GM23338 (cell line): Measurements from ENCODE around the gene TRIM22. TPM values are rescaled to one million over a fixed set of nuclear protein-coding genes. Genes with fewer than 3 reads are reported as not detected.

Source experiments
- ETS1 ChIP-seq: IDR thresholded peaks from 2 replicates; pipeline ENCODE4 v1.6.1; 2016; ENCODE audit warnings: antibody characterized with exemption
- EZH2 ChIP-seq: fragments of 200-600 bp; sonication (generic); IDR thresholded peaks from one replicate; pipeline ENCODE4 v1.8.0; 2017; ENCODE audit warnings: antibody characterized with exemption, mild to moderate bottlenecking, low read depth; ENCODE audit not compliant: unreplicated experiment
- NANOG ChIP-seq: IDR thresholded peaks from 2 replicates; pipeline ENCODE4 v1.6.1; 2016; ENCODE audit warnings: antibody characterized with exemption, borderline replicate concordance
- POLR2AphosphoS5 ChIP-seq: IDR thresholded peaks from 2 replicates; pipeline ENCODE4 v1.6.1; 2016; ENCODE audit warnings: antibody characterized with exemption, low read depth
- REST ChIP-seq: IDR thresholded peaks from one replicate; pipeline ENCODE4 v1.6.1; 2018; ENCODE audit warnings: antibody characterized with exemption; ENCODE audit not compliant: unreplicated experiment
- STAT1 ChIP-seq: IDR thresholded peaks from one replicate; pipeline ENCODE4 v1.6.1; 2016; ENCODE audit warnings: antibody characterized with exemption; ENCODE audit not compliant: unreplicated experiment
- ZNF462 ChIP-seq: fragments of 250-450 bp; sonication (Bioruptor Pico); IDR thresholded peaks from 2 replicates; pipeline ENCODE4 v1.5.0; 2020; ENCODE audit warnings: mild to moderate bottlenecking, moderate library complexity
- polyA plus RNA-seq: library from polyadenylated mRNA; unstranded; fragments of >200 nt; fragmentation: Nextera tagmentation; extraction: Ambion mirVana; gene quantifications from 2 replicates; pipeline ENCODE4 v1.2.1, GENCODE V29; 2016
- total RNA-seq: library from RNA; depleted of rRNA; stranded (reverse); fragments of >200 nt; shearing (Covaris generic); gene quantifications from 2 replicates; pipeline ENCODE4 v1.2.3, GENCODE V29; 2014

The TRIM22 gene
- total and polyA plus RNA-seq, 2 experiments from 2014 or later = 23.9 to 41.1 TPM

- TF ChIP-seq ZNF462 (CRISPR knock-in tag) (no peak), NANOG (no peak), STAT1 (no peak), POLR2AphosphoS5 (no peak), EZH2 (no peak), ETS1 (no peak), REST (no peak)
Measured at GRCh38 chr11:5749836-5750235, 60.2 kb downstream of the TRIM22 start (continued).
